GM12878 (cell line): ENCODE data around the gene MAML3. TPM values are rescaled to one million over a fixed set of nuclear protein-coding genes. Genes with fewer than 3 reads are reported as not detected.
A peak's percentile ranks its signal among the peaks of the same experiment; 100 is the strongest.

Source experiments
- ATAC-seq: fragments of 200-7000 bp; cut with Tn5 transposase; 3 replicates; pipeline ENCODE4 v1.9.1; 2020; ENCODE audit warnings: mild to moderate bottlenecking, moderate library complexity
- BruUV-seq: library from RNA; stranded (reverse); fragments of 400-500 nt; replicated peaks from 2 replicates; lab custom pipeline; 2021; lab: Mats Ljungman, UMichigan
- CTCF ChIA-PET: fragments of 300-600 bp; sonication (Branson Sonifier 250); formaldehyde crosslinking; extraction: SDS; loops from one replicate; lab custom pipeline; 2021; ENCODE audit warnings: inconsistent platforms; lab: Yijun Ruan, JAX
- POLR2A ChIA-PET: fragments of 350-600 bp; formaldehyde crosslinking; extraction: SDS; loops from one replicate; lab custom pipeline; 2021; ENCODE audit warnings: inconsistent platforms; lab: Charles Lee
- RAD21 ChIA-PET: fragments of 300-600 bp; sonication (Branson Sonifier 250); formaldehyde crosslinking; loops from one replicate; lab custom pipeline; 2023; ENCODE audit warnings: antibody characterized with exemption; ENCODE audit not compliant: unreplicated experiment; lab: Charles Lee
- SMC1A ChIA-PET: fragments of 300-600 bp; sonication (Branson Sonifier 250); formaldehyde crosslinking; loops from one replicate; lab custom pipeline; 2023; ENCODE audit not compliant: unreplicated experiment, uncharacterized antibody; lab: Charles Lee
- DNase-seq: peaks from one replicate; pipeline ENCODE4 v3.0.0-alpha.2; 2011; ENCODE audit warnings: low read depth, low spot score
- FAIRE-seq: peaks from 3 replicates; lab custom pipeline; 2011; peaks lifted over from hg19 to GRCh38; lab: Jason Lieb, UNC
- H2AFZ ChIP-seq: 2 replicates; pipeline ENCODE4 v1.6.0; 2011; ENCODE audit warnings: low read depth, low read length, control low read depth; ENCODE audit not compliant: control insufficient read depth
- H3K27ac ChIP-seq: 2 replicates; pipeline ENCODE4 v1.5.1; 2011; ENCODE audit warnings: control low read depth; ENCODE audit not compliant: control insufficient read depth, insufficient read depth
- H3K27me3 ChIP-seq, 2 experiments: replicated peaks in 1 of 2; 2 replicates each; pipeline versions ENCODE4 v1.6.0 to v1.6.1; 2011; ENCODE audit warnings: low read length in 1 of 2; ENCODE audit not compliant: control insufficient read depth in 2 of 2, insufficient read depth in 2 of 2
- H3K36me3 ChIP-seq, 2 experiments: 2 replicates each; pipeline ENCODE4 v1.5.1; 2011; ENCODE audit warnings: low read length in 1 of 2; ENCODE audit not compliant: control insufficient read depth in 2 of 2, insufficient read depth in 2 of 2
- H3K4me1 ChIP-seq: 2 replicates; pipeline ENCODE4 v1.6.1; 2011; ENCODE audit warnings: mild to moderate bottlenecking, low read length, moderate library complexity, mixed read lengths; ENCODE audit not compliant: control insufficient read depth, insufficient read depth
- H3K4me2 ChIP-seq: 2 replicates; pipeline ENCODE4 v1.6.0; 2011; ENCODE audit warnings: control low read depth; ENCODE audit not compliant: control insufficient read depth, insufficient read depth
- H3K4me3 ChIP-seq: fragments of 200-600 bp; sonication (generic); 2 replicates; pipeline ENCODE4 v1.5.1; 2016
- H3K79me2 ChIP-seq: 2 replicates; pipeline ENCODE4 v1.6.0; 2011; ENCODE audit warnings: low read length; ENCODE audit not compliant: control insufficient read depth, insufficient read depth
- H3K9ac ChIP-seq: 2 replicates; pipeline ENCODE4 v1.8.0; 2011; ENCODE audit warnings: low read length, control low read depth, mixed read lengths; ENCODE audit not compliant: control insufficient read depth, insufficient read depth
- H3K9me3 ChIP-seq: replicated peaks from 3 replicates; pipeline ENCODE4 v1.5.1; 2011; ENCODE audit warnings: mild to moderate bottlenecking, low read length; ENCODE audit not compliant: control insufficient read depth, insufficient read depth
- H4K20me1 ChIP-seq: 2 replicates; pipeline ENCODE4 v1.6.0; 2011; ENCODE audit not compliant: control insufficient read depth, insufficient read depth
- ATF7 ChIP-seq: fragments of 450-650 bp; IDR thresholded peaks from 2 replicates; pipeline ENCODE4 v1.6.1; 2016; ENCODE audit warnings: low read depth, mild to moderate bottlenecking
- CREM ChIP-seq: IDR thresholded peaks from 2 replicates; pipeline ENCODE4 v1.6.1; 2014; ENCODE audit warnings: antibody characterized with exemption, low read depth
- GABPA ChIP-seq: IDR thresholded peaks from 2 replicates; pipeline ENCODE4 v1.6.1; 2014; ENCODE audit warnings: antibody characterized with exemption, low read depth, mild to moderate bottlenecking, inconsistent platforms
- MTA3 ChIP-seq: IDR thresholded peaks from 2 replicates; pipeline ENCODE4 v1.6.1; 2012; ENCODE audit warnings: low read length, inconsistent platforms, borderline replicate concordance
- NRF1 ChIP-seq: conservative IDR thresholded peaks from 2 replicates; pipeline ENCODE4 v1.6.1; 2011; ENCODE audit warnings: mild to moderate bottlenecking, low read depth, low read length, improper control_type of control experiment
- RCOR1 ChIP-seq: conservative IDR thresholded peaks from 2 replicates; pipeline ENCODE4 v1.6.1; 2012; ENCODE audit warnings: low read depth, low read length, improper control_type of control experiment
- WGBS: methylation state at CpG from one replicate; pipeline ENCODE4 v1.1.6; 2016; ENCODE audit warnings: low lambda C conversion rate; ENCODE audit not compliant: insufficient replicate concordance, insufficient coverage; ENCODE audit errors: missing lambda C conversion rate; 5-methylcytosine and 5-hydroxymethylcytosine counted together
- in situ Hi-C: fragments of 300-500 bp; cut with MboI; formaldehyde crosslinking; loops from 9 replicates; pipeline ENCODE4 v1.14.3; 2018; ENCODE audit warnings: mixed read lengths
- intact Hi-C: fragments of 100-400 bp; cut with micrococcal nuclease; formaldehyde crosslinking; loops from one replicate; pipeline ENCODE4 v1.14.2; 2022; ENCODE audit not compliant: unreplicated experiment
- polyA plus RNA-seq, 11 experiments: library from polyadenylated mRNA; depleted of rRNA in 4 of 11; unstranded in 6 of 11; stranded (reverse) in 5 of 11; fragments of >200 nt; fragmentation: Nextera tagmentation in 4 of 11; fragmentation: Illumina TruSeq in 1 of 11; extraction: Ambion mirVana in 4 of 11; extraction: Trizol in 1 of 11; gene quantifications; 1 replicate in 1 of 11; 2 replicates in 10 of 11; pipeline versions ENCODE4 v1.2.1 to v1.2.3, GENCODE V29; 2011 to 2016; ENCODE audit warnings: inconsistent platforms in 2 of 11, missing spikeins in 2 of 11, low read depth in 1 of 11
- total RNA-seq, 4 experiments: library from RNA; depleted of rRNA in 3 of 4; stranded (reverse); fragments of >200 nt in 3 of 4; fragmentation: Illumina TruSeq in 1 of 4; extraction: Trizol in 1 of 4; gene quantifications; 2 replicates each; pipeline versions ENCODE4 v1.2.1 to v1.2.3, GENCODE V29; 2013 to 2021
- TF ChIP-seq, protein P1 (sequence below): fragments of 450-650 bp; IDR thresholded peaks from 2 replicates; pipeline ENCODE4 v1.6.1; 2017; ENCODE audit warnings: borderline replicate concordance
- TF ChIP-seq, protein P2 (sequence below): fragments of 450-650 bp; IDR thresholded peaks from 2 replicates; pipeline ENCODE4 v1.6.1; 2017; ENCODE audit warnings: antibody characterized with exemption, mild to moderate bottlenecking, moderate library complexity

Gene MAML3
- total and polyA plus RNA-seq, 10 of the 15 experiments (the other 5 are each of a cell fraction or from before 2014, with no cell fraction given), result under 0.01 to 0.53 (median 0.06) TPM; not detected in 2

DNA sequence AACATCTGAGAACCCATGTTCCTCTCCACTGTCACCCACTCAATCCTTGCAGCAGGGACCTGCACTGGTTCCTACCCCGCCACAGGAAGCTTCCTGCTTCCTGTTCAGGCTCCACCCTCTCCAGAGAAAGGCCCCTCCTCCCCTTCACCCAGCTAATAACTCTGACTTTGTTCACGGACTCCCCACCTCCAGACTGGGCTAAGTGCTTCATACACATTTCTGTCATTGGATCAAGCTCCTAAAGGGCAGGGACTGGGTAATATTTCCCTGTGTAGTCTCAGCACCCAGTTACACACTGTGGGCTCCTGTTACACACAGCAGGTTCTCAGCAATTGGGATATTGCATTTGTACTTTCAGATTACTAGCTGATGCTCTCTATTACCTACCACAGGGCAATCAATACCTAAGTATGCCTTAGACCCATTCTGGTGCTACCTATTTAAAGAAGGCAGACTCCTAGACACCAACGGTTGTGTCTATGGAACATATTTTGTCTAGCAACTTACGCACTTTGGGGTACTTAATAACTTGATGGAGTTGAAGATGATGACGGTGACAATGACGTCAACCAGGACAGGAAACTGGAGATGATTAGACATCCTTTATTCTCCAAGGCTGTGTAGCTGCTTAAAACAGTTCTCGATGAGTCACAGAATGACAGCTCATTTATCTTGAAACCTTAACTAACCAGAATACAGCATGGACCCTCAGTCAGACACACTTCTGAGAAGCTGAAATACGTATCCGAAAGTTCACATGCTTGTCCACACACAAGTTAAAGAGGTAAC lies 58.1 kb downstream of the MAML3 start:
- 31% methylated on average over 9 of the region's 9 CpGs for WGBS
- ChIA-PET RAD21 (interaction anchor here (0.5 kb wide), 1 partner anchor 438 kb away, joined by 3 read pairs; no protein-coding TSS in a partner anchor), SMC1A (no interaction called here), POLR2A (no interaction called here), CTCF (no interaction called here)
- Histone ChIP-seq H3K27me3 (peaks cover 0 to 15% of the 10 kb centered on the region in 2 experiments; a peak in 2 of 4 replicates), H2AFZ (no peak overlapping the region), H3K4me2 (no peak overlapping the region), H3K4me1 (no peaks in the 10 kb centered on the region), H3K9me3 (peaks cover 3% of the 10 kb centered on the region; the same call in 2 of the 3 replicates), H3K27ac (no peak overlapping the region), H3K36me3 (no peaks in the 10 kb centered on the region), H3K79me2 (no peaks in the 10 kb centered on the region), H3K4me3 (no peak overlapping the region), H3K9ac (no peak overlapping the region), H4K20me1 (no peaks in the 10 kb centered on the region)
- in situ Hi-C loops, result no loop called here
- intact Hi-C loops, result no loop called here
- ATAC-seq, result peak; percentile 68
- DNase-seq, result no peak
- TF ChIP-seq ATF7 (peak; percentile 50; the same call in 1 of the 2 replicates), NRF1 (no peak), RCOR1 (no peak), GABPA (no peak), MTA3 (no peak), CREM (0 out of 2 replicates have a peak, but pooled peaks have one; percentile 14)
- TF ChIP-seq, protein P1, sequence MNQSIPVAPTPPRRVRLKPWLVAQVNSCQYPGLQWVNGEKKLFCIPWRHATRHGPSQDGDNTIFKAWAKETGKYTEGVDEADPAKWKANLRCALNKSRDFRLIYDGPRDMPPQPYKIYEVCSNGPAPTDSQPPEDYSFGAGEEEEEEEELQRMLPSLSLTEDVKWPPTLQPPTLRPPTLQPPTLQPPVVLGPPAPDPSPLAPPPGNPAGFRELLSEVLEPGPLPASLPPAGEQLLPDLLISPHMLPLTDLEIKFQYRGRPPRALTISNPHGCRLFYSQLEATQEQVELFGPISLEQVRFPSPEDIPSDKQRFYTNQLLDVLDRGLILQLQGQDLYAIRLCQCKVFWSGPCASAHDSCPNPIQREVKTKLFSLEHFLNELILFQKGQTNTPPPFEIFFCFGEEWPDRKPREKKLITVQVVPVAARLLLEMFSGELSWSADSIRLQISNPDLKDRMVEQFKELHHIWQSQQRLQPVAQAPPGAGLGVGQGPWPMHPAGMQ, result no peak
- TF ChIP-seq, protein P2, sequence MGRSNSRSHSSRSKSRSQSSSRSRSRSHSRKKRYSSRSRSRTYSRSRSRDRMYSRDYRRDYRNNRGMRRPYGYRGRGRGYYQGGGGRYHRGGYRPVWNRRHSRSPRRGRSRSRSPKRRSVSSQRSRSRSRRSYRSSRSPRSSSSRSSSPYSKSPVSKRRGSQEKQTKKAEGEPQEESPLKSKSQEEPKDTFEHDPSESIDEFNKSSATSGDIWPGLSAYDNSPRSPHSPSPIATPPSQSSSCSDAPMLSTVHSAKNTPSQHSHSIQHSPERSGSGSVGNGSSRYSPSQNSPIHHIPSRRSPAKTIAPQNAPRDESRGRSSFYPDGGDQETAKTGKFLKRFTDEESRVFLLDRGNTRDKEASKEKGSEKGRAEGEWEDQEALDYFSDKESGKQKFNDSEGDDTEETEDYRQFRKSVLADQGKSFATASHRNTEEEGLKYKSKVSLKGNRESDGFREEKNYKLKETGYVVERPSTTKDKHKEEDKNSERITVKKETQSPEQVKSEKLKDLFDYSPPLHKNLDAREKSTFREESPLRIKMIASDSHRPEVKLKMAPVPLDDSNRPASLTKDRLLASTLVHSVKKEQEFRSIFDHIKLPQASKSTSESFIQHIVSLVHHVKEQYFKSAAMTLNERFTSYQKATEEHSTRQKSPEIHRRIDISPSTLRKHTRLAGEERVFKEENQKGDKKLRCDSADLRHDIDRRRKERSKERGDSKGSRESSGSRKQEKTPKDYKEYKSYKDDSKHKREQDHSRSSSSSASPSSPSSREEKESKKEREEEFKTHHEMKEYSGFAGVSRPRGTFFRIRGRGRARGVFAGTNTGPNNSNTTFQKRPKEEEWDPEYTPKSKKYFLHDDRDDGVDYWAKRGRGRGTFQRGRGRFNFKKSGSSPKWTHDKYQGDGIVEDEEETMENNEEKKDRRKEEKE, result no peak
- peak; percentile 7 for FAIRE-seq
- no TSS peak for BruUV-seq
